ENCODE results near the gene DECR2.
"Not testable (repeated sequence)": the region's sequence is repeated elsewhere in the genome, so short reads cannot be mapped to it uniquely, and the experiment has no call there.

Gene DECR2

DNA sequence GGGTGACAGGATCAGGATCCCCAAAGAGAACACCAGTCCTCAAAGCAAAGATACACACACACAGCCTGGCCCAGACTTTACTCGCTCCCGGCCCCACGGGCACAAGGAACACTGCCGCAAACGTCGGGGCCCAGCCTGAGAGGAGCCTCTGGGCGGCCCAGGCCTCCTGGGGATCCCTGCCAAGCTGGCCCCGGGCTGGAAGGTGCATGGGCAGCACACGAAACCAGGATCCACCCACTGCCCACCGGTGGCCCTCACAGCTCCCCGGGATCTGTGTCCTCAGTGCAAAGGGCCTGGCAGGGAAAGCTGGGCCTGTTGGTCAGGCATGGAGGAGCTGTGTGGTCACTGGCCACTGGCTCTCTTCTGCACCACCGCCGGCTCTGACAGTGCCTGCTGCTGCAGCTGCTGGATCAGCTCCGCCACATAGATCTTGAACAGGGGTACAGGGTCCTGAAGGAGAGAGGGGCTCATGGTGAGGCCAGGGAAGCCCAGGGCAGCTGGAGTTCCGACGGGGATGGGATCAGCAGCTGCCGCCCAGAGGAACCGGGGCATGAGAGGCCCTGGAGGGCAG, 34.3 kb upstream of the DECR2 start:
- DNase-seq: no peak

DNA sequence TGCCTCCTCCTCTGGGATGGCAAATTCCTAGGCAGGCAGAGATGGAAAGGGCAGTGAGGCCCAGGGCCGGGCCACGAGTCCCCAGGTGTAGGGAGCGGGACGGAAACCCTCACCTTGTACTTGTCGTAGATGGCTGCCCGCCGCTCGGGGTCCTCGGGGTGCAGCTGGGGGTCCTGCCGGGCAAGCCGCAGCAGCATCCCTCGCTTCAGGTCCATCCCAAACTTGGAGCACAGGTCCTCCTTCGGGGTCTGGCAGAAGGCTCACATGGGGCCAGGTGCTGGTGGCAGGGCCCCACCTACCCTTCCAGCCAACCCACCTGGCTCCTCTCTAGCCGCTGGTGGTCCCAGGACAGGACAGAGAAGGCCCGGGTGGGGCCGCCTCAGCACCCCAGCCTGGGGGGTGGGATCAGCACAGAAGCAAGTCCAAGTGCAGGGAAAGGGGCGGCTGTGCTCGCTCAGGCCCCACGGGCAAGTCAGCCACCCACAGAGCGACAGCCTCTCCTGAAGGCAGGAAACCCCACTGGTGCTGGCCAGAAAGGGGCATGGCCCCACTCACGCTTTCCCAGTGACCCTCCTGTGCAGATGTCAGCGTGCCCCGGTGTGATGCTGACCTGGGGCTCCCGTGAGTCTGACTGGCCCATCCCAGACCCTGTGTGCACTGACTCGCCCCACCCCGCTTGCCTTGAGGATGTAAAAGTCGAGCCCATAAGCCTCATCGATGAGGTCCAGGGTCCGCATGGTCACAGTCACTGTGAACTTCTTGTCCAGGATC, 33.1 kb upstream of the DECR2 start:
- no peak for DNase-seq

- DNase-seq: no peak
Measured at GRCh38 chr16:369275-369865, 32.3 kb upstream of the DECR2 start.

DNA sequence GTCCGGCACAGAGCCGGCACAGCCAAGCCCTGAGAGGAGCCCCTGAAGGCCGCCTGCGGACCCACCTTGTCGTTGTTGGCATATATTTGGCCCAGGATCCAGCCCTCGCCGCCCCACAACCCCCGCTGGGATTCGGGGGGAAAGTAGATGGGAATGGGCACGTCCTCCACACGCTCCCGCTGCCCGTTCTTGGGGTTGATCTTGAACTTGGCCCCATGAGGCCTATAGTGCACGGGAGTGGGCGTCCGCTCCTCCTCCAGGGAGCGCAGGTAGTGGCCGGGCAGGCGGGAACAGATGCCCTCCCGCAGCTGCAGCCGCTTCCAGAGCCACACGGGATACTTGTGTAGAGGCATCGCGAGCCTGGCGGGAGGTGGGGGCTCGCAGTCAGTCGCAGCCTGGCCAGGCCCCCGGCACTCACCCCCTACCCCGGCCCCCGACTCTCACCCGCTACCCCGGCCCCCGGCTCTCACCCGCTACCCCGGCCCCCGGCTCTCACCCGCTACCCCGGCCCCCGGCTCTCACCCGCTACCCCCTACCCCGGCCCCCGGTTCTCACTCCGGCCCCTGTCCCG, 31.7 kb upstream of the DECR2 start:
- DNase-seq: no peak

DNA sequence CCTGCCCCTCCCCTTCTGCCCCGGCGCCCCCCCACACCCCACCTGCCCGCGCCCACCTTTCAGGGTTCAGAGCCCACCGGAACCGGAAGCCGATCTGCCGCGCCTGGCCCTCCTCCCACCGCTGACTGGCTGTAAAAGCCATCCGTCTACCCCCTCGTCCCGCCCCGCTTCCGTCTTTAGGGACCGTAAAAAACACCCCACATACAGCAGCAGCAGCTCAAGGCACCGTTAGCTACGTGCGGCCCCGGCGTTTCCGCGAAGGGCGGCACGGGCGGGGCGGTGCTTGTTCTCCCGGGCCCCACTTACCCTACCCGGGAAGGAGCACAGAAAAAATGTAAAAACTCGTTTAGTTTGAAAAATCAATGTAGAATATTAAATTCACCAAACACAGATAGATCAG, 31.2 kb upstream of the DECR2 start, which contains the start of gene MRPL28:
TSS of gene MRPL28 (minus strand) at position 96 of the 400 bp plus-strand sequence. CDS start 320 bp downstream, outside the sequence.
- DNase-seq: peak; percentile 92

DNA sequence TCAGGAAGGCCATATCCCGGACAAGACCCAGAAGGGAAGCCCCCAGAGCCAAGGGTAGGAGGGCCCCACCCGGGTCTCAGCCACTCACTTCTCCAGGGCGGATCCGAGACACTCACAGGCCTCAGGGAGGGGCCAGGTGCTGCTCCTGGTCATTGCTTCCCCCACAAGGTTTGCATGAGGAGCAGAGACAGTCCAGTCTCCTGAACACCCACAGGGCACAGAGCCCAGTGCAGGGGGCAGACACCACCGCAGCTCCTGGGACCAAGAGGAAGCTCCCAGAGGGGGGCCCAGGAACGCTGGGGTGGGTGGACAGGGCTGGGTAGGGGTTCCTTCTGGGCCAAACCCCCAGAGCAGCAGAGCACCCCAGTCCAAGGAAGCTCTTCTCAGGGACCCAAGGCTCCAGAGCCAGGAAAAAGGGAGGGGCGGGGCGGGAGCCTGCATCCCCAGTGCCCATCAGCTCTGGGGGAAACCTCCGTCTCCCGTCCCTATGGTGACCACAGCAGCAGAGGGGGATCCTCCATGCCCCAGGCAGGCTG, 30.6 kb upstream of the DECR2 start:
- no peak for DNase-seq

GRCh38 chr16:371515-372301, 30.0 kb upstream of the DECR2 start:
- no peak for DNase-seq

DNA sequence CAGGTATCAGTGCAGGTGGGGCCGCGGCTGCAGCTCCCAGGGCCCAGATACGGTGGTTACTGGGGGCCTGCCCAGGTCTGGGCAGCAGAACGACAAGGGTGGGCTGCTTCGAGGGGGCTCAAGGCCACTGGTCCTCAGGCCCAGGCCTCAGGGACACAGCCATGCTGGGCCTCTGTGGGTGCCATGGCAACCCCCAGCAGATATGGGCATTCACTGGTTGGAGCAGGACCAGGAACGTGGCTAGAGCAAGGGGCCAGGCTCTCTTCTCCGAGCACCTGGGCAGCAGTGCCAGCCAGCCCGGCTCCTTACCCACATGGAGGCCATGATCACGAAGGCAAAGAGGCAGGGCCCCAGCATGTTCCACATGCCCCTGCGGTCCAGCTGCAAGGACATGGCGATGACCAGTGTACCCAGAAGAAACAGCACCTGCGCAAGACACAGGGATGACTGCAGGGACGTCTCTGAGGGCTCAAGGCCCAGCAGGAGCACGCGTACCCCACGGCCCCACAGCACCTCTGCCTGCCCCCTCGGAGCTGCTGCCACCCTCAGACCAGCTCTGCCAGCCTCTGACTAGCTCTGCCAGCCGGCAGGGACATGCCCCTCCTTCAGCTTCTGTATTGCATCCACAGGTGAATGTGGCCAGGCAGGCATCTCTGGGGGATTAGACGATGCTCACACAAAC, 29.2 kb upstream of the DECR2 start:
- no peak for DNase-seq

DNA sequence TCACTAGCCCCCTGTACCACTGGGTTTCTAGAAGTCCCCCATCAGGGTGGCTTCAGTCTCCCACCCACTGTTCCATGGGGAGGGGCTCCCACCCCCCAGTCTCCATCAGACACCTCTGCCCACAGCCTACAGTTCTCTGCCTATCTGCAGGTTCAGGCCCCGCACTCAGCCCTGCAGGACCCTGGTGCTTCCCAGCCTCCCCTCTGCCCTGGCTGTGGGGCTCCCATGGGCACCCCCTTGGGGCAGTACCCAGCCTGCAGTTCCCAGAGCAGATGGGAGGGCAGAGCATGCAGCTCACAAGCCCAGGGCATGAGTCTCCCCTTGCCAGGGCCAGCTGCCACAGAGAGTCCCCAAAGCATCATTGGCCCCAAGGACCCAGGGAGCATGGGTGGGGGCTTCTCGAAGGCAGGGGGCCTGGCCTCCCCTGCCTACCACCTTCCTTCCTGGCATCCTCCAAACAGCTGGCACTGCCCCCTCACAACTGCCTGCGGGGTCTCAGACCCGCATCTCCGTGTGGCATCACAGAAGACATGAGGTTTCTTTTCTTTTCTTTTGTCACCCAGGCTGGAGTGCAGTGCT, 28.6 kb upstream of the DECR2 start:
- no peak for DNase-seq

GRCh38 chr16:373848-374615, 27.7 kb upstream of the DECR2 start:
- DNase-seq: no peak

DNA sequence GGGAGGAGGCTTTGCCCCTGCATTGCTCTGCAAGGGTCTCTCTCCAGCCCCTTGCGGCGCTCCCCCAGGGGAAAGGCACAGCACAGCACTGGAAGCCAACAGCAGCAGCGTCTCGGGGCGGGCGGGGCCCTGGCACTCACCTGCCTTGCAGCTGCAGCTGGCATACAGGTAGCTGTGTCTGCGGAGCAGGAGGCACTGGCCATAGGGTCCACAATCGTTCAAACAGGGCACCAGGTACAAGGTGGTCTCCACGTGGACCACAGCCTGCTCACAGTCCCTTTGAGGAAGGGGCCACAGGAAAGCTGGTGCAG, 27.1 kb upstream of the DECR2 start:
- no peak for DNase-seq

DNA sequence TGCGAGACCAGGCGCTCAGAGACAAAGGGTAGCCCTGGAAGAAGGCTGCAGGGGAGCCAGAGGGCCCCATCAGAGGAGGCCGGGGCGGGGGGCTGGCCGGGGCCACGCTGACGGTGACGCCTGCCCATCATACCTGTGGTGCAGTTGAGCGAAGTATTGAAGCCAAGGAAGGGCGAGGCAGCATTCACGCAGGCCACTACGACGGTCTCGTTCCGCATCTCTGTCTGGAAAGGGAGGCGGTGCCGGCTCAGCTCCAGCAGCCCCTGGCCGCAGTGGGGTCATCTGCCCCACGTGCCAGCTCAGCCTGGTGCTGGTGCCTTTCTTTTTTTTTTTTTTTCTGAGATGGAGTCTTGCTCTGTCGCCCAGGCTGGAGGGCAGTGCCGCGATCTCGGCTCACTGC, 26.5 kb upstream of the DECR2 start:
- no peak for DNase-seq

GRCh38 chr16:375927-376816, 25.5 kb upstream of the DECR2 start:
- DNase-seq: no peak

DNA sequence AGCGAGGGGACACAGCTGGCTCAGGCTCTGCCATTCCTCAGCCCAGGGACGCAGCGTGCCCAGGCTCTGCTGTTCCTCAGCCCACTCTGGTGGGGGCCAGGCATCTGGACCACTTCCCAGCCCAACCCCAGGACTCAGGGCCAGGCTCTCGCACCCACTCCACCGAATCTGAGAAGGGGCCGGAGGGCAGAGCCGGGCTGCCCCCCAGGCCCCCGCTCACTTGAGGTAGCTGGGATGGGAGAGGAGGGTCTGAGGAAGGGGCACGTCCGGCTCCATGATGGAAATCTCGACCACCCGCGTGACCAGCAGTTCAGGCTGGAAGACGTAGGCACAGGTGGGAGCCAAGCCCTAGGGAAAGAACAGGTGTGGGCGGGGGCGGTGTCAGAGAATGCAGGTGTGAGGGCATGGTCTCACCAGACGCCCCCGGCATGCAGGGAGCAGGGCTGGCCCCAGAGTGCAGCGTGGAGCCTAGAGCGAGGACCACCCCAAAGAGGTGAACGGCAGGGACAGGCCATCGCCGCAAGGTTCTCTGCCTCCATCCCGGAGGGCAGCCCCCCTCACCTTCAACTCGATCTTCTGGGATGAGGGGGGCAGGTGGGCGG, 24.8 kb upstream of the DECR2 start:
- no peak for DNase-seq

DNA sequence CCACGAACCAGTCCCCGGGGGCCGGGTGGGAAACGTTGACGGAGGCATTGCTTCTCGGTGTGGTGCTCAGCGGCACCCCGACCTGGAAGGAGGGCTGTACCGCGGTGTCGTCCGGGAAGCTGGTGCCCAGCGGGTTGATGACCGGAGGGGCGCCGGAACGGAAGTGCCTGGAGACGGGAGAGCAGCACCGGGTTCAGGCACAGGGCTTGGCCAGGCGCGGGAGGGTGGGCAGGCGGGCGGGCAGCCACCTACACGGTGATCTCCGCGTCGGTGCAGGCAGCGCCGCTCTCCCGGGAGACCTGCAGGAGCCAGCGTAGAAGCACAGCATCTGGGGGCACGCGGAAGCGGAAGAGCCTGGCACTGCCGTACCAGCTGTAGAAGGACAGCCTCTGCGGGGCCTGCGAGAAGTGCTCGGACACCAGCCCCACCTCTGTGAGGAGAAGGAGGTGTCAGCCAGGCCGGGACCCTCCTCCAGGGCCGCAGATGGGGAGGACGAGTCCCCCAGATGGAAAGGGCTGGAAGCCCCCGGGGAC, 24.2 kb upstream of the DECR2 start:
- no peak for DNase-seq

DNA sequence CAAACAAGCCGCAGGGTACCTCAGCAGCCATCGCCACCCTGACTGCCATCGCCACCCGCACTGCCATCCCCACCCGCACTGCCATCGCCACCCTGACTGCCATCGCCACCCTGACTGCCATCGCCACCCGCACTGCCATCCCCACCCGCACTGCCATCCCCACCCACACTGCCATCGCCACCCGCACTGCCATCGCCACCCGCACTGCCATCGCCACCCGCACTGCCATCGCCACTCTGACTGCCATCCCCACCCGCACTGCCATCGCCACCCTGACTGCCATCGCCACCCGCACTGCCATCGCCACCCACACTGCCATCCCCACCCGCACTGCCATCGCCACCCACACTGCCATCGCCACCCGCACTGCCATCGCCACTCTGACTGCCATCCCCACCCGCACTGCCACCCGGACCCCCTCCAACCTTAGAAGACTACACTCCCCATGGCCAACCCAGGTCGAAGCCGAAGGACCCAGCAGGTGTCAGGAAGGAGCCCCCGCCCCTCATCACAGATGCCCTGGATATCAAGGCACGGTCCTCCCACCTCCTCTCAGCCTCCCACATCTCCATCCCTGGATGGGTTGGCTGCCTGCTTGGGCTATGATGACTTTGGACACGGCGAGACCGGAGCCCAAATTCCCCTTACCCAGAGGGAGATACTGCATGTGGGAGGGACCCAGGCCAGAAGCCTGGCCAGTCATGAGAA, 23.4 kb upstream of the DECR2 start:
- not testable (repeated sequence) for DNase-seq

- no peak for DNase-seq
Measured at GRCh38 chr16:378821-379182, 22.9 kb upstream of the DECR2 start.

DNA sequence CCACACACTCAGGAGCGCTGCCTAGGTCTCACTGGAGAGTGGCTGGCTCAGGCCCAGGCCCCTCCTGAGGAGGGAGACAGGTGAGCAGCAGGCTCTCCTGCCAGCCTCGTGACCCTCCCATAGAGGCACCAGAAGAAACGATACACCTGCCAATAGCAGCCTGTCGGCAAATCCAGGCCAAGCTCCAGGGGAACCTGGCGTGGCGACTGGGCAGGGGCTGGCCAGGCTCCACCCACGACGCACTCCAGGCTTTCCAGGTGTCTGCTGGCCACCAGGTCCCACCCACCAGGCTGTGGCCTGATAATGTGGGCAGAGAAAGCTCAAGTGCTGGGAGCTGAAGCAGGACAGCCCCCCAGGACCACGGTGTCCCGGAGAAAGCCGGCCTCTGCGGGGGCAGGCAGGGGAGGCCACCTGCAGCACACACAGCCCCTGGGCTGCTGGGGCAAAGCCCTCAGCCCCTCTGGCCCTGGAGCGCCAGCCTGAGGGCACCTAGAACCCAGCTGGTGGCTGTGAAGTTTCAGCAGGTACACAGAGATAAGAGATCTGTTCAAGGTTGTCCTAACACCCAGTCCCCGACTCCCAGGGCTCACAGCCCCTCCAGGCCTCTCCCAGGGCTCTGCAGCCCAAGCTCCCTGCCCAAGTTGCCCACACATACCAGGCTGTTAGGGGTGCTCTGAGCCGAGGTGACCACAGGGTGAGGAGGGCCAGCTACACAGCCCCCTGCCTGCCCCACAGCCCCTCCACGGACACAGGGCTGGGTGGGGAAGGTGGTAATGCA, 22.3 kb upstream of the DECR2 start:
- DNase-seq: no peak

Measured in HCEC 1CT (cell line).